GM21528 (cell line): ENCODE results near the gene RASA3.
A peak's percentile ranks its signal among the peaks of the same experiment; 100 is the strongest.
"Not testable (repeated sequence)": the region's sequence is repeated elsewhere in the genome, so short reads cannot be mapped to it uniquely, and the experiment has no call there.

Experiments used
- ATAC-seq: cut with Tn5 transposase; IDR thresholded peaks from one replicate; pipeline ENCODE4 v1.9.1; 2021; ENCODE audit warnings: mild to moderate bottlenecking, moderate library complexity; ENCODE audit not compliant: unreplicated experiment, low FRiP score

Gene RASA3

GRCh38 chr13:114024603-114025404, 107.6 kb downstream of the RASA3 start:
- peak; percentile 68 for ATAC-seq

- ATAC-seq = no peak
Measured at GRCh38 chr13:114023716-114024602, 108.5 kb downstream of the RASA3 start.

DNA sequence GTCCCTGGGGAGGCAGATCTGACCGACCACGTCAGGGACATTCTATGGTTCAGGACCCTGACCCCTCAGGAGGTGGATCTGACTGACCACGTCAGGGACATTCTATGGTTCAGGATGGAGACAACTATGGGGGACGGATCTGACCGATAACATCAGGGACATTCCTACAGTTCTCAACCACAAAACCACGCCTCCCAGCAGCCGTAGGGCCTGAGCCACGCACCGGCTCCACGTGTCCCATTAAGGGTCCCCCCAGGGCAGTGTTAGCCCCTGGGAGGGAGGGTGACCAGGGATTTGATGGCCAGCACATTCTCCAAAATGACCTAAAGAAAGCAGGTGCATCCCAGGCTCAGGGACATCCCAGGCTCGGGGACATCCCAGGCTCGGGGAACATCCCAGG, 109.5 kb downstream of the RASA3 start:
- ATAC-seq = no peak

DNA sequence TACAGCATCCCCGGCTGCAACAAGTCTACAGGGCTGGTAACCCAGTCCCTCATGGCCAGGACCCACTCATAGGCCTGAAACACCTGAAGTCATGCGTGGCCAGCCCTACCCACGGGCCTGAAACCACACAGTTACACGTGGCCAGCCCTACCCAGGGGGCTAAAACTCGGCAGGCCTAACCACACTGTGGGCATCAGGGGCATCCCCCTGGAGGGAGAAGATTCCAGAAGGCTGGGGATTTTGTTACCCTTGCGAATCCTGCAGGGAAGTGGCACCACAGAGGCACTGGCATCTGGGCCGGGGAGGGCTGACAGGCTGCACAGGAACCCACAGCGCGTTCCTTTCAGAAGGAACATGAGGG, 110.1 kb downstream of the RASA3 start:
- no peak for ATAC-seq

GRCh38 chr13:114021464-114022308, 110.7 kb downstream of the RASA3 start:
- ATAC-seq = no peak

DNA sequence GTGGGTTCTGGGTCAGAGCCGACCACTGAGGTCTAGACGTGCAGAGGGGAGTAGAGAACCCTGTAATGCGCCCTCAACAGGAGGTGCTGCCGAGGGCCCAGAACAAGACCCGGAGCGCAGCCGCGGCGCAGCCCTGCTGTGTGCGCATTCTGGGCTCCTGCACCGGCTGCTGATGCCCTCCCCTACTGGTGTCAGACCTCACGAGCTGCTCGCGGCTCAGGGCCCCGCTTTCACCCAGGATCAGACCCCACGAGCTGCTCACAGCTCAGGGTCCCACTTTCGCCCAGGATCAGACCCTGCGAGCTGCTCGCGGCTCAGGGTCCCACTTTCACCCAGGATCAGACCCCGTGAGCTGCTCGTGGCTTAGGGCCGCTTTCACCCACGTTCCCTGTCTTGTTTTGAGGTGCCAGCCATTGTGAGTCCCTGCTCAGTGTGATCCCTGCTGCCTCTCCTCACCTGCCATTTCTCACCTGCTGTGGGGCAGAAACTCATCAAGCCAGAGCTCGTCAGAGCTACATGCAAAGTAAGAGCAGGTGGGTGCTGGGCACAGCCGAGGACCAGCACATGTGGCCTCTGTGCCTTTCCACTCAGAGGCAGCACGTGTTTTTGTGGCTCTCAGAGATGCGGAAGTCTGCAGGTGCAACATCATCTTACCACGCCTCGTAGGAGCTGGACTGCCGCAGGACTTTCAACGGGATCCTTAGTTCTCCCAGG, 111.5 kb downstream of the RASA3 start:
- no peak for ATAC-seq

DNA sequence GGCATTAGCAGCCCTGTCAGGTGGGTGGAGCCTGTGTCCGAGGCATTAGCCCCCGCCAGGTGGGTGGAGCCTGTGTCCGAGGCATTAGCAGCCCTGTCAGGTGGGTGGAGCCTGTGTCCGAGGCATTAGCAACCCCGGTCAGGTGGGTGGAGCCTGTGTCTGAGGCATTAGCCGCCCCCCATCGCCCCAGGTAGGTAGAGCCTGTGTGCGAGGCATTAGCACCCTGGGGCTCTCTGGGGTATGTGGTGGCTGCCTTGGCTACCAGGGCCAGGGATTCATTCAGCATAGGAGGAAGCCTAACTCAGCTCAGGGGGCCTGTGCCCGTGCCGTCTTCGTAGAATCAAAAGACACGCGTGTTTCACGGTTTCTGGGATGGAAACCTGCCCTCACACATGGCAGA, 112.3 kb downstream of the RASA3 start:
- not testable (repeated sequence) for ATAC-seq

DNA sequence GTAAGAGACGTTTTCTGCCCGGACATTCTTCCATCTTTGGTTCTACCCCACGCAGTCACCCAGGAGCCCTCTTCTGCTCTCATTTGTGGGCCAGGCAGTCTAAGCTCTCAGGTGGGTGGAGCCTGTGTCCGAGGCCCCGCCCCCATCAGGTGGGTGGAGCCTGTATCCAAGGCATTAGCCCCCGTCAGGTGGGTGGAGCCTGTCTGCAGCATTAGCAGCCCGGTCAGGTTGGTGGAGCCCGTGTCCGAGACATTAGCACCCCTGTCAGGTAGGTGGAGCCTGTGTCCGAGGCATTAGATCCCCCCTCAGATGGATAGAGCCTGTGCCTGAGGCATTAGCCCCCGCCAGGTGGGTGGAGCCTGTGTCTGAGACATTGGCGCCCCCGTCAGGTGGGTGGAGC, 113.1 kb downstream of the RASA3 start:
- no peak for ATAC-seq

- ATAC-seq = no peak
Measured at GRCh38 chr13:114018461-114019055, 113.9 kb downstream of the RASA3 start.

DNA sequence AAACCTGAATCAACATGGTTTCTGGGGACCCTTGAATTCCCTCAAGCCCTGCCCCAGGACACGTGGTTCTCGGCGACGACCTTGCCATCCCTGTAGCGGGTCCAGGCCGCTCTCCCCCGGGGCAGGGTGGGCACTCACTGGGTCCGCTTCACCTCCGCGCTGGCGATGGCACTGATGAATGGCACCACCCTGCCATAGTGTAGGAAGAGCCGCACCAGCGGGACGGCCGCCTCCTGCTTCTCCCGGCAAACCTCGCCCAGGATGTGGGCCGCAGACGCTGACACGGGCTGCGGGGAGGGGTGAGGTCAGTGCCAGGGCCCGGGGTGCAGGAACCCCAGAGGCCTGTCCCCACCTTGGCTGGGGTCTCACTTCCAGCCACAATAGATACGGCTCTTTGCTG, 114.5 kb downstream of the RASA3 start:
- no peak for ATAC-seq

- no peak for ATAC-seq
Measured at GRCh38 chr13:114017028-114017630, 115.3 kb downstream of the RASA3 start.

DNA sequence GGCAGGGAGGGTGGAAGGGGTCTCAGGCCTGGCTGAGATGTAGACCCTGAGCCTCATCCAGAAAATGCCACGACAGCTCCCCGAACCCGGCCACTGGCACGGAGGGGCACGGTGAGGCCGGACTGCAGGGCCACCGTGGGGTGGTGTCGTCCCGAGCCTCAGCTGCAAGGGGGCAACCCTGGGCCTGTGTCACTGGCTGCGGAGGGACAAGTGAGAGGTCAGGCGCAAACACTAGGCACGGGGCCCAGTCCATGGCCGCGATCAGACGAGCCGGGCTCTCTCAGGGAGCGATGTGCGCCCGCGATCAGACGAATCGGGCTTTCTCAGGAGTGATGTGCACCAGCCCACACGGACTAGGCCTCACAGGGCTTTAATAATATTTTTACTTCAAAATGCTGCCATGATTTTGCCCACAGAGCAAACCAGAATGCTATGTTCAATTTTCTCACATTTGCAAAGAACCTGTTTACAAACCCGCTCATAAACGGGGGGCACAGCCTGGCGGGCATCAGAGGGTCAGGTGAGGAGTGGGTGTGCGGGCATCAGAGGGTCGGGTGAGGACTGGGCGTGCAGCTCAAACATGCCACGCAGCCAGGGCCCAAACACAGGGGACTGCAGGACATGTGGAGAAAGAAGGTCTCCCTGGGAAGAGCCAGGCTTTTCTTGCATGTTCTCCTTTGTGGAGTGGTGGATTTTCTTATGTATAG, 115.9 kb downstream of the RASA3 start:
- ATAC-seq = no peak

- ATAC-seq = no peak
Measured at GRCh38 chr13:114015969-114016295, 116.5 kb downstream of the RASA3 start.

GRCh38 chr13:114015111-114015968, 117.1 kb downstream of the RASA3 start:
- no peak for ATAC-seq

DNA sequence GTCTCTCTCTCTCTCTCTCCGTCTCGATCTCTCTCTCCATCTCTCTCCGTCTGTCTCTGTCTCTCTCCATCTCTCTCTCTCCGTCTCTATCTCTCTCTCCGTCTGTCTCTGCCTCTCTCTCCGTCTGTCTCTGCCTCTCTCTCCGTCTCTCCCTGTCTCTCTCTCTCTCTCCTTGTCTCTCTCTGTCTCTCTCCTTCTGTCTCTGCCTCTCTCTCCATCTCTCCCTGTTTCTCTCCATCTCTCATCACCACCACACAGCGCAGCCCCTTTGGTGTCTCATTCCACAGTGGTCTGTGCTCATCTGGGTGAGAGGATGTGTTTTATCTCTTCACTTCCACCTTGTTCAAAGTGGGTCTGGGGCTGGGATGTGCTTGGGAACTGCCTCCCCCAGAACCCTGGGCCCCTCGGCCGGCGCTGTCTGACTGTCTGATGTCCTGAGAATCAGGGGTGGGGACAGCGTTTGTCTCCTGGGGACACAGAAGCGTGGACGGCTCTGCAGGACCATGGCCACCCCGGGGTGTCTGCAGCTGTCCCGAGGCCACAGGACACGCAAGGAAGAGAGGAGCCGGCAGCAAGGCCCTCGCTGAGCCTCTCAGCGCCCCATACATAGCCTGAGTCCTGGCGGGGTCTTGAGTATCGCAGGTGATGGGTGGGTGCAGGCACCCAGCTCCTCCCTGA, 118.3 kb downstream of the RASA3 start:
- no peak for ATAC-seq

GRCh38 chr13:114013336-114013735, 119.1 kb downstream of the RASA3 start:
- ATAC-seq = no peak

DNA sequence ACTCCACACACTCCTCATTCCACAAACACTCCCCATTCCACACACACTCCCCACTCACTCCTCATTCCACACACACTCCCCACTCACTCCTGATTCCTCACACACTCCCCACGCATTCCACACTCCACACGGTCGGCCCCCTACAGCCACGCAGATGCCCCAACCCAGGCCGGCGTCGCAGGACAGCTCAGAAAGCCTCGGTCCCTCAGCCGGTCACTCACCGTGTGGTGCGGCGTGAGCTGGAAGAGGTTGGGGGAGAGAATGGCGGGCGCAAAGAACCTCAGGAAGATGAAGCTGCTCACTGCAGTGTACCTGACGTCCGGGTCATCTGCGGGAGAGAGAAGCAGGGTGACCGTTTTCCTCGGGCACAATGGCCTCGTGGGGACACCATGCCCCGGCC, 119.5 kb downstream of the RASA3 start:
- ATAC-seq = no peak
